ENCODE measurements around the gene EFR3B. TPM values are rescaled to one million over a fixed set of nuclear protein-coding genes. Genes with fewer than 3 reads are reported as not detected.

EFR3B gene
- total and polyA plus RNA-seq, 2 of the 13 experiments (the other 11 are each of a cell fraction or from before 2014, with no cell fraction given), result 0.42 TPM

GRCh38 chr2:25109822-25110221 lies 67.9 kb downstream of the EFR3B start:
- 33% methylated on average over 9 of the region's 9 CpGs for WGBS (ENCODE audit: low lambda C conversion rate)
- FAIRE-seq, result no peak
- no peak overlapping the region for H3K4me3 ChIP-seq (replicated peaks in 1 of 3; ENCODE audit: insufficient read depth in 1 of 3, low read depth in 2 of 3, low read length in 3 of 3)
- H3K9me3 ChIP-seq (ENCODE audit: low read length), result no peaks in the 10 kb centered on the region
- no peaks in the 10 kb centered on the region for H4K20me1 ChIP-seq (ENCODE audit: insufficient read depth, low read length)
- H3K4me2 ChIP-seq (ENCODE audit: low read depth, low read length), result no peak overlapping the region
- H3K27me3 ChIP-seq (ENCODE audit: control insufficient read depth in 1 of 2, insufficient read depth in 2 of 2, low read length in 2 of 2), result no peaks in the 10 kb centered on the region; a peak in 1 of 5 replicates
- in situ Hi-C loops (cut with HindIII; ENCODE audit: extremely low pct_ligation_motif_present, low pct_unique_long_range_greater_than_20kb), result no loop called here
- ChIA-PET POLR2A (no interaction called here), CTCF (ENCODE audit: low intra/inter-chr PET ratio, low total read pairs) (no interaction called here)
- DNase-seq (ENCODE audit: low spot score), result no peak
- H3K79me2 ChIP-seq (ENCODE audit: insufficient read depth, low read length), result no peaks in the 10 kb centered on the region
- H3K36me3 ChIP-seq (replicated peaks in 1 of 2; ENCODE audit: control insufficient read depth in 1 of 2, insufficient read depth in 2 of 2, low read length in 2 of 2), result no peaks in the 10 kb centered on the region
- no TSS peak for BruUV-seq (replicated peaks)
- intact Hi-C loops (cut with micrococcal nuclease; ENCODE audit: unreplicated experiment), result no loop called here
- H3K27ac ChIP-seq (ENCODE audit: extremely low read length, insufficient read depth, low read length), result no peak overlapping the region
- no peaks in the 10 kb centered on the region; the same call in 1 of the 2 replicates for H3K4me1 ChIP-seq (ENCODE audit: insufficient read depth, low read length)
- TF ChIP-seq ZBTB46 (CRISPR knock-in tag; IDR thresholded peaks at IDR 0.05; ENCODE audit: borderline replicate concordance), result no peak
- no peak for TF ChIP-seq ZNF660 (CRISPR knock-in tag; IDR thresholded peaks at IDR 0.05; ENCODE audit: borderline replicate concordance, low read depth)
- ATAC-seq, result no peak
- no peak overlapping the region for H3K9ac ChIP-seq (ENCODE audit: insufficient read depth, low read depth, low read length)
- no peak overlapping the region for H2AFZ ChIP-seq (ENCODE audit: low read length)

GRCh38 chr2:25112113-25112512 lies 70.2 kb downstream of the EFR3B start:
- Histone ChIP-seq H4K20me1 (ENCODE audit: insufficient read depth, low read length) (no peaks in the 10 kb centered on the region), H3K79me2 (ENCODE audit: insufficient read depth, low read length) (no peaks in the 10 kb centered on the region), H3K4me3 (replicated peaks in 1 of 3; ENCODE audit: insufficient read depth in 1 of 3, low read depth in 2 of 3, low read length in 3 of 3) (no peak overlapping the region), H2AFZ (ENCODE audit: low read length) (no peak overlapping the region), H3K4me1 (ENCODE audit: insufficient read depth, low read length) (peaks cover 9% of the 10 kb centered on the region; the same call in 1 of the 2 replicates), H3K27me3 (ENCODE audit: control insufficient read depth in 1 of 2, insufficient read depth in 2 of 2, low read length in 2 of 2) (peaks cover 0 to 5% of the 10 kb centered on the region in 2 experiments; a peak in 1 of 5 replicates), H3K4me2 (ENCODE audit: low read depth, low read length) (no peak overlapping the region), H3K27ac (ENCODE audit: extremely low read length, insufficient read depth, low read length) (no peak overlapping the region), H3K36me3 (replicated peaks in 1 of 2; ENCODE audit: control insufficient read depth in 1 of 2, insufficient read depth in 2 of 2, low read length in 2 of 2) (no peaks in the 10 kb centered on the region), H3K9me3 (ENCODE audit: low read length) (no peaks in the 10 kb centered on the region), H3K9ac (ENCODE audit: insufficient read depth, low read depth, low read length) (no peak overlapping the region)
- in situ Hi-C loops (cut with HindIII; ENCODE audit: extremely low pct_ligation_motif_present, low pct_unique_long_range_greater_than_20kb), result no loop called here
- FAIRE-seq, result no peak
- WGBS (ENCODE audit: low lambda C conversion rate), result 2% methylated on average over 3 of the region's 3 CpGs
- peak; percentile 55; the same call in 2 of the 3 replicates for ATAC-seq
- intact Hi-C loops (cut with micrococcal nuclease; ENCODE audit: unreplicated experiment), result no loop called here
- POLR2A ChIA-PET, result no interaction called here
- DNase-seq (ENCODE audit: low spot score), result no peak
- BruUV-seq (replicated peaks), result no TSS peak
- CTCF ChIA-PET (ENCODE audit: low intra/inter-chr PET ratio, low total read pairs), result no interaction called here
- TF ChIP-seq ZNF773 (CRISPR knock-in tag; IDR thresholded peaks at IDR 0.05; ENCODE audit: borderline replicate concordance) (no peak), ZSCAN5A (CRISPR knock-in tag; IDR thresholded peaks at IDR 0.05; ENCODE audit: borderline replicate concordance) (no peak), JUN (CRISPR knock-in tag; IDR thresholded peaks at IDR 0.05) (no peak), MAFK (conservative IDR thresholded peaks at IDR 0.05 in 1 of 2, IDR thresholded peaks at IDR 0.05 in 1 of 2; ENCODE audit: low read length in 2 of 2) (no peak), ZNF574 (CRISPR knock-in tag; IDR thresholded peaks at IDR 0.05) (no peak), ZNF558 (CRISPR knock-in tag; IDR thresholded peaks at IDR 0.05; ENCODE audit: borderline replicate concordance) (no peak), TSC22D2 (CRISPR knock-in tag; IDR thresholded peaks at IDR 0.05; ENCODE audit: borderline replicate concordance) (no peak), HOXA9 (CRISPR knock-in tag; IDR thresholded peaks at IDR 0.05; ENCODE audit: borderline replicate concordance) (no peak), ZSCAN20 (CRISPR knock-in tag; IDR thresholded peaks at IDR 0.05; ENCODE audit: borderline replicate concordance) (no peak), ZNF747 (CRISPR knock-in tag; IDR thresholded peaks at IDR 0.05; ENCODE audit: borderline replicate concordance) (no peak)
